GM12878 (cell line): ENCODE measurements around the gene SLIT1. TPM values are rescaled to one million over a fixed set of nuclear protein-coding genes. Genes with fewer than 3 reads are reported as not detected.

Experiments
- ATAC-seq: fragments of 200-7000 bp; cut with Tn5 transposase; 3 replicates; pipeline ENCODE4 v1.9.1; 2020; ENCODE audit warnings: mild to moderate bottlenecking, moderate library complexity
- BruUV-seq: library from RNA; stranded (reverse); fragments of 400-500 nt; replicated peaks from 2 replicates; lab custom pipeline; 2021; lab: Mats Ljungman, UMichigan
- CTCF ChIA-PET: fragments of 300-600 bp; sonication (Branson Sonifier 250); formaldehyde crosslinking; extraction: SDS; loops from one replicate; lab custom pipeline; 2021; ENCODE audit warnings: inconsistent platforms; lab: Yijun Ruan, JAX
- POLR2A ChIA-PET: fragments of 350-600 bp; formaldehyde crosslinking; extraction: SDS; loops from one replicate; lab custom pipeline; 2021; ENCODE audit warnings: inconsistent platforms; lab: Charles Lee
- RAD21 ChIA-PET: fragments of 300-600 bp; sonication (Branson Sonifier 250); formaldehyde crosslinking; loops from one replicate; lab custom pipeline; 2023; ENCODE audit warnings: antibody characterized with exemption; ENCODE audit not compliant: unreplicated experiment; lab: Charles Lee
- SMC1A ChIA-PET: fragments of 300-600 bp; sonication (Branson Sonifier 250); formaldehyde crosslinking; loops from one replicate; lab custom pipeline; 2023; ENCODE audit not compliant: unreplicated experiment, uncharacterized antibody; lab: Charles Lee
- DNase-seq: peaks from one replicate; pipeline ENCODE4 v3.0.0-alpha.2; 2011; ENCODE audit warnings: low read depth, low spot score
- FAIRE-seq: peaks from 3 replicates; lab custom pipeline; 2011; peaks lifted over from hg19 to GRCh38; lab: Jason Lieb, UNC
- H2AFZ ChIP-seq: 2 replicates; pipeline ENCODE4 v1.6.0; 2011; ENCODE audit warnings: low read depth, low read length, control low read depth; ENCODE audit not compliant: control insufficient read depth
- H3K27ac ChIP-seq: 2 replicates; pipeline ENCODE4 v1.5.1; 2011; ENCODE audit warnings: control low read depth; ENCODE audit not compliant: control insufficient read depth, insufficient read depth
- H3K27me3 ChIP-seq, 2 experiments: replicated peaks in 1 of 2; 2 replicates each; pipeline versions ENCODE4 v1.6.0 to v1.6.1; 2011; ENCODE audit warnings: low read length in 1 of 2; ENCODE audit not compliant: control insufficient read depth in 2 of 2, insufficient read depth in 2 of 2
- H3K36me3 ChIP-seq, 2 experiments: 2 replicates each; pipeline ENCODE4 v1.5.1; 2011; ENCODE audit warnings: low read length in 1 of 2; ENCODE audit not compliant: control insufficient read depth in 2 of 2, insufficient read depth in 2 of 2
- H3K4me1 ChIP-seq: 2 replicates; pipeline ENCODE4 v1.6.1; 2011; ENCODE audit warnings: mild to moderate bottlenecking, low read length, moderate library complexity, mixed read lengths; ENCODE audit not compliant: control insufficient read depth, insufficient read depth
- H3K4me2 ChIP-seq: 2 replicates; pipeline ENCODE4 v1.6.0; 2011; ENCODE audit warnings: control low read depth; ENCODE audit not compliant: control insufficient read depth, insufficient read depth
- H3K4me3 ChIP-seq: fragments of 200-600 bp; sonication (generic); 2 replicates; pipeline ENCODE4 v1.5.1; 2016
- H3K79me2 ChIP-seq: 2 replicates; pipeline ENCODE4 v1.6.0; 2011; ENCODE audit warnings: low read length; ENCODE audit not compliant: control insufficient read depth, insufficient read depth
- H3K9ac ChIP-seq: 2 replicates; pipeline ENCODE4 v1.8.0; 2011; ENCODE audit warnings: low read length, control low read depth, mixed read lengths; ENCODE audit not compliant: control insufficient read depth, insufficient read depth
- H3K9me3 ChIP-seq: replicated peaks from 3 replicates; pipeline ENCODE4 v1.5.1; 2011; ENCODE audit warnings: mild to moderate bottlenecking, low read length; ENCODE audit not compliant: control insufficient read depth, insufficient read depth
- H4K20me1 ChIP-seq: 2 replicates; pipeline ENCODE4 v1.6.0; 2011; ENCODE audit not compliant: control insufficient read depth, insufficient read depth
- BACH1 ChIP-seq: fragments of 450-650 bp; IDR thresholded peaks from 2 replicates; pipeline ENCODE4 v1.6.1; 2017; ENCODE audit warnings: mild to moderate bottlenecking, borderline replicate concordance
- CBFB ChIP-seq: IDR thresholded peaks from 2 replicates; pipeline ENCODE4 v1.6.1; 2016; ENCODE audit warnings: antibody characterized with exemption, low read depth
- DPF2 ChIP-seq: fragments of 450-650 bp; IDR thresholded peaks from 2 replicates; pipeline ENCODE4 v1.6.1; 2017; ENCODE audit warnings: mild to moderate bottlenecking
- GATAD2B ChIP-seq: fragments of 450-650 bp; conservative IDR thresholded peaks from 2 replicates; pipeline ENCODE4 v1.6.1; 2017; ENCODE audit warnings: low read depth, mild to moderate bottlenecking, moderate library complexity
- IKZF1 ChIP-seq: fragments of 450-650 bp; conservative IDR thresholded peaks from 2 replicates; pipeline ENCODE4 v1.6.1; 2017; ENCODE audit warnings: antibody characterized with exemption, mild to moderate bottlenecking
- LARP7 ChIP-seq: fragments of 450-650 bp; IDR thresholded peaks from 2 replicates; pipeline ENCODE4 v1.6.1; 2017; ENCODE audit warnings: mild to moderate bottlenecking
- MEF2A ChIP-seq: IDR thresholded peaks from 2 replicates; pipeline ENCODE4 v1.6.1; 2011; ENCODE audit warnings: low read depth, mild to moderate bottlenecking, low read length, moderate library complexity; ENCODE audit not compliant: insufficient read depth
- MEF2B ChIP-seq: fragments of 450-650 bp; IDR thresholded peaks from 2 replicates; pipeline ENCODE4 v1.6.1; 2018; ENCODE audit warnings: mild to moderate bottlenecking, moderate library complexity; ENCODE audit not compliant: partially characterized antibody, poor library complexity, severe bottlenecking
- MTA2 ChIP-seq: fragments of 450-650 bp; IDR thresholded peaks from 2 replicates; pipeline ENCODE4 v1.6.1; 2016; ENCODE audit warnings: low read depth, mild to moderate bottlenecking, moderate library complexity
- NFXL1 ChIP-seq: fragments of 450-650 bp; IDR thresholded peaks from 2 replicates; pipeline ENCODE4 v1.6.1; 2017; ENCODE audit warnings: antibody characterized with exemption, mild to moderate bottlenecking, borderline replicate concordance
- NR2C1 ChIP-seq: fragments of 450-650 bp; IDR thresholded peaks from 2 replicates; pipeline ENCODE4 v1.6.1; 2017; ENCODE audit warnings: antibody characterized with exemption, mild to moderate bottlenecking, moderate library complexity
- PAX5 ChIP-seq: IDR thresholded peaks from 2 replicates; pipeline ENCODE4 v1.6.1; 2011; ENCODE audit warnings: low read depth, low read length, borderline replicate concordance
- RAD51 ChIP-seq: fragments of 450-650 bp; IDR thresholded peaks from 2 replicates; pipeline ENCODE4 v1.6.1; 2016; ENCODE audit warnings: moderate library complexity, mild to moderate bottlenecking, inconsistent platforms
- SIN3A ChIP-seq: IDR thresholded peaks from 2 replicates; pipeline ENCODE4 v1.6.1; 2012; ENCODE audit warnings: low read depth, low read length, improper control_type of control experiment
- SIX5 ChIP-seq: IDR thresholded peaks from 2 replicates; pipeline ENCODE4 v1.6.1; 2011; ENCODE audit warnings: mild to moderate bottlenecking, low read depth, low read length, moderate library complexity; ENCODE audit not compliant: severe bottlenecking
- SMAD5 ChIP-seq: IDR thresholded peaks from 2 replicates; pipeline ENCODE4 v1.6.1; 2016; ENCODE audit warnings: antibody characterized with exemption, low read depth
- SMARCA5 ChIP-seq: fragments of 450-650 bp; IDR thresholded peaks from 2 replicates; pipeline ENCODE4 v1.6.1; 2017; ENCODE audit warnings: mild to moderate bottlenecking
- SPI1 ChIP-seq: IDR thresholded peaks from 2 replicates; pipeline ENCODE4 v1.6.1; 2011; ENCODE audit warnings: low read depth, mild to moderate bottlenecking, low read length, moderate library complexity, borderline replicate concordance; ENCODE audit not compliant: insufficient read depth
- SUZ12 ChIP-seq: fragments of 200-600 bp; sonication (generic); IDR thresholded peaks from one replicate; pipeline ENCODE4 v1.6.1; 2018; ENCODE audit warnings: antibody characterized with exemption, mild to moderate bottlenecking; ENCODE audit not compliant: unreplicated experiment
- TBL1XR1 ChIP-seq: IDR thresholded peaks from 2 replicates; pipeline ENCODE4 v1.6.1; 2012; ENCODE audit warnings: low read depth, low read length, improper control_type of control experiment
- YBX1 ChIP-seq: fragments of 450-650 bp; IDR thresholded peaks from 2 replicates; pipeline ENCODE4 v1.6.1; 2016; ENCODE audit warnings: antibody characterized with exemption
- WGBS: methylation state at CpG from one replicate; pipeline ENCODE4 v1.1.6; 2016; ENCODE audit warnings: low lambda C conversion rate; ENCODE audit not compliant: insufficient replicate concordance, insufficient coverage; ENCODE audit errors: missing lambda C conversion rate; 5-methylcytosine and 5-hydroxymethylcytosine counted together
- in situ Hi-C: fragments of 300-500 bp; cut with MboI; formaldehyde crosslinking; loops from 9 replicates; pipeline ENCODE4 v1.14.3; 2018; ENCODE audit warnings: mixed read lengths
- intact Hi-C: fragments of 100-400 bp; cut with micrococcal nuclease; formaldehyde crosslinking; loops from one replicate; pipeline ENCODE4 v1.14.2; 2022; ENCODE audit not compliant: unreplicated experiment
- polyA plus RNA-seq, 11 experiments: library from polyadenylated mRNA; depleted of rRNA in 4 of 11; unstranded in 6 of 11; stranded (reverse) in 5 of 11; fragments of >200 nt; fragmentation: Nextera tagmentation in 4 of 11; fragmentation: Illumina TruSeq in 1 of 11; extraction: Ambion mirVana in 4 of 11; extraction: Trizol in 1 of 11; gene quantifications; 1 replicate in 1 of 11; 2 replicates in 10 of 11; pipeline versions ENCODE4 v1.2.1 to v1.2.3, GENCODE V29; 2011 to 2016; ENCODE audit warnings: inconsistent platforms in 2 of 11, missing spikeins in 2 of 11, low read depth in 1 of 11
- total RNA-seq, 4 experiments: library from RNA; depleted of rRNA in 3 of 4; stranded (reverse); fragments of >200 nt in 3 of 4; fragmentation: Illumina TruSeq in 1 of 4; extraction: Trizol in 1 of 4; gene quantifications; 2 replicates each; pipeline versions ENCODE4 v1.2.1 to v1.2.3, GENCODE V29; 2013 to 2021
- TF ChIP-seq, protein P1 (sequence below): fragments of 450-650 bp; formaldehyde crosslinking; IDR thresholded peaks from 2 replicates; pipeline ENCODE4 v1.5.0; 2022; ENCODE audit warnings: mild to moderate bottlenecking, missing genetic modification characterization
- TF ChIP-seq, protein P2 (sequence below): fragments of 450-650 bp; IDR thresholded peaks from 2 replicates; pipeline ENCODE4 v1.6.1; 2014; ENCODE audit warnings: mild to moderate bottlenecking

The SLIT1 gene
- total and polyA plus RNA-seq, 10 of the 15 experiments (the other 5 are each of a cell fraction or from before 2014, with no cell fraction given) = 0.04 to 0.19 (median 0.06) TPM; not detected in 4

DNA sequence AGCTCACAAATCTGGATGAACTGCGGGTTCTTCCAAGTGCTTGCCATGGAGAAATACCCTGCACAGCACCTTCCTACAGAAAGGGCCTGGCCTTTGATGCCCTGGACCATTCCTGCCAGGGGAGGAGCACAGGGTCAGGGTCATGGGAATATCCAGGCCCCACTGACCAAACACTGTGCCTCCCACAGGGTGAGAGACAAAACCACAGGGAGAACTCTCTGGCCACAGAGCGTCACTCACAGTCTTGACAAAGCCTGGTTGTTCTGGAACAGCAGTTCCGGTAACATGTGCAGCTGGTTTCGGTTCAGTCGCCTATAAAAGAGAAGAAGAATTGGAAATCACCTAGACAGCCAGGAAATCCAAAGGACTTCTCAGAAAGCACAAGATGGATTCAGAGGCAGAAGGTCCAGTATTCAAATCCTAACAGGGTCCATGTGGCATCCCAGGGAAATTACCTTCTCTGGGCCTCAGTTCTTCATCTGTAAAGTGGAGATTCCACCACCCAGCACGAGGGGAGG is 28.1 kb downstream of the SLIT1 start:
- BruUV-seq = no TSS peak
- intact Hi-C loops = no loop called here
- Histone ChIP-seq H4K20me1 (no peaks in the 10 kb centered on the region), H3K9ac (no peak overlapping the region), H3K36me3 (no peaks in the 10 kb centered on the region), H3K27ac (peak overlapping the region; percentile 50; the same call in 1 of the 2 replicates), H3K4me1 (peaks cover 9% of the 10 kb centered on the region), H3K4me3 (peak overlapping the region; percentile 29; the same call in 1 of the 2 replicates), H2AFZ (peak overlapping the region; percentile 13; the same call in 1 of the 2 replicates), H3K4me2 (peak overlapping the region; percentile 69), H3K79me2 (no peaks in the 10 kb centered on the region), H3K27me3 (no peaks in the 10 kb centered on the region), H3K9me3 (no peaks in the 10 kb centered on the region)
- ChIA-PET POLR2A (interaction anchor here (0.6 kb wide), 1 partner anchor 115 kb away, joined by 3 read pairs; no protein-coding TSS in a partner anchor), SMC1A (interaction anchor here (0.6 to 1.9 kb wide), 3 partner anchors 9 to 330 kb away, joined by 3 to 7 read pairs (median 3); no protein-coding TSS in a partner anchor), CTCF (interaction anchor here (0.8 to 4.4 kb wide), 7 partner anchors 37 to 120 kb away, joined by 3 to 27 read pairs (median 6); no protein-coding TSS in a partner anchor), RAD21 (no interaction called here)
- peak; percentile 62 for FAIRE-seq
- peak; percentile 92 for ATAC-seq
- 1% methylated on average over 6 of the region's 6 CpGs for WGBS
- in situ Hi-C loops = no loop called here
- DNase-seq = peak; percentile 45
- TF ChIP-seq NR2C1 (no peak), MEF2A (no peak), YBX1 (no peak), IKZF1 (peak; percentile 93), TBL1XR1 (no peak), MTA2 (peak; percentile 44; the same call in 1 of the 2 replicates), GATAD2B (0 out of 2 replicates have a peak, but pooled peaks have one; percentile 72), SMARCA5 (no peak; the same call in 1 of the 2 replicates), CBFB (peak; percentile 69; the same call in 1 of the 2 replicates), DPF2 (peak; percentile 68; the same call in 1 of the 2 replicates), LARP7 (no peak), SMAD5 (no peak), SIX5 (no peak), BACH1 (no peak), PAX5 (peak; percentile 76; the same call in 1 of the 2 replicates), SUZ12 (no peak), RAD51 (no peak), SIN3A (no peak), SPI1 (peak; percentile 21; the same call in 1 of the 2 replicates), MEF2B (peak; percentile 27), NFXL1 (no peak)
- TF ChIP-seq, protein P1, sequence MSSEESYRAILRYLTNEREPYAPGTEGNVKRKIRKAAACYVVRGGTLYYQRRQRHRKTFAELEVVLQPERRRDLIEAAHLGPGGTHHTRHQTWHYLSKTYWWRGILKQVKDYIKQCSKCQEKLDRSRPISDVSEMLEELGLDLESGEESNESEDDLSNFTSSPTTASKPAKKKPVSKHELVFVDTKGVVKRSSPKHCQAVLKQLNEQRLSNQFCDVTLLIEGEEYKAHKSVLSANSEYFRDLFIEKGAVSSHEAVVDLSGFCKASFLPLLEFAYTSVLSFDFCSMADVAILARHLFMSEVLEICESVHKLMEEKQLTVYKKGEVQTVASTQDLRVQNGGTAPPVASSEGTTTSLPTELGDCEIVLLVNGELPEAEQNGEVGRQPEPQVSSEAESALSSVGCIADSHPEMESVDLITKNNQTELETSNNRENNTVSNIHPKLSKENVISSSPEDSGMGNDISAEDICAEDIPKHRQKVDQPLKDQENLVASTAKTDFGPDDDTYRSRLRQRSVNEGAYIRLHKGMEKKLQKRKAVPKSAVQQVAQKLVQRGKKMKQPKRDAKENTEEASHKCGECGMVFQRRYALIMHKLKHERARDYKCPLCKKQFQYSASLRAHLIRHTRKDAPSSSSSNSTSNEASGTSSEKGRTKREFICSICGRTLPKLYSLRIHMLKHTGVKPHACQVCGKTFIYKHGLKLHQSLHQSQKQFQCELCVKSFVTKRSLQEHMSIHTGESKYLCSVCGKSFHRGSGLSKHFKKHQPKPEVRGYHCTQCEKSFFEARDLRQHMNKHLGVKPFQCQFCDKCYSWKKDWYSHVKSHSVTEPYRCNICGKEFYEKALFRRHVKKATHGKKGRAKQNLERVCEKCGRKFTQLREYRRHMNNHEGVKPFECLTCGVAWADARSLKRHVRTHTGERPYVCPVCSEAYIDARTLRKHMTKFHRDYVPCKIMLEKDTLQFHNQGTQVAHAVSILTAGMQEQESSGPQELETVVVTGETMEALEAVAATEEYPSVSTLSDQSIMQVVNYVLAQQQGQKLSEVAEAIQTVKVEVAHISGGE (CRISPR knock-in tag) = no peak
- TF ChIP-seq, protein P2, sequence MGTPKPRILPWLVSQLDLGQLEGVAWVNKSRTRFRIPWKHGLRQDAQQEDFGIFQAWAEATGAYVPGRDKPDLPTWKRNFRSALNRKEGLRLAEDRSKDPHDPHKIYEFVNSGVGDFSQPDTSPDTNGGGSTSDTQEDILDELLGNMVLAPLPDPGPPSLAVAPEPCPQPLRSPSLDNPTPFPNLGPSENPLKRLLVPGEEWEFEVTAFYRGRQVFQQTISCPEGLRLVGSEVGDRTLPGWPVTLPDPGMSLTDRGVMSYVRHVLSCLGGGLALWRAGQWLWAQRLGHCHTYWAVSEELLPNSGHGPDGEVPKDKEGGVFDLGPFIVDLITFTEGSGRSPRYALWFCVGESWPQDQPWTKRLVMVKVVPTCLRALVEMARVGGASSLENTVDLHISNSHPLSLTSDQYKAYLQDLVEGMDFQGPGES = no peak
